ENCODE data around the gene MOB3A.
A peak's percentile ranks its signal among the peaks of the same experiment; 100 is the strongest.

Gene MOB3A

DNA sequence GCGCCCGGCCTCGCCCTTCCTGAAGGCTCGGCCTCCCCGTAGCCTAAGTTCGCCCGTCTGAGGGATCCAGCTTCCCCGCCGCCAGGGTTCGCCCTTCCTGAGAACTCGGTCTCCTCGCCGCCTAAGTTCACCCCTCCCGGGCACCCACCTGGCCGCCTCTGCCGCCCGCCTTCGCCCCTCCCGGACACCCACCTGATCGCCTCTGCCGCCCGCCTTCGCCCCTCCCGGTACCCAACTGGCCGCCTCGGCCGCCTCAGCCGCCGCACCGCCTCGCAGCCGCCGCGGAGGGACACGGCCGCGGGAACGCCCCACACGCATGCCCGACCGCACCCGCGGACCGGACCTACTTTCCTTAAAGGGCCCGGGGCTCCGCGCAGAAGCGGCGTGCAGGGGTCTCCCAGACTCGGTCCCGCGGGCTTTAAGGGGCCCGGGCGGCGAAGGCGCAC, at the start of gene MOB3A:
TSS of gene MOB3A (minus strand) at position 293 of the 446 bp plus-strand sequence. CDS start 17,766 bp downstream, outside the sequence.
- Histone ChIP-seq H3K9me3 (ENCODE audit: insufficient read depth, low read length) (no peaks in the 10 kb centered on the region), H3K36me3 (ENCODE audit: insufficient read depth, insufficient read length, low read length) (peaks cover 40% of the 10 kb centered on the region), H3K4me3 (ENCODE audit: insufficient read length, low read depth) (peak within 1 kb of the TSS; percentile 62), H3K27me3 (ENCODE audit: insufficient read depth, insufficient read length) (no peaks in the 10 kb centered on the region), H3K9ac (ENCODE audit: insufficient read length, low read depth) (peak within 1 kb of the TSS; percentile 76), H3K4me1 (ENCODE audit: insufficient read depth, insufficient read length) (peaks cover 14% of the 10 kb centered on the region)
- no peak for DNase-seq (ENCODE audit: low read depth, low spot score)
- TF ChIP-seq YY1 (IDR thresholded peaks at IDR 0.05; ENCODE audit: insufficient read depth, insufficient read length) (no peak), SUZ12 (IDR thresholded peaks at IDR 0.05; ENCODE audit: extremely low read depth, insufficient read depth, insufficient read length) (no peak)

DNA sequence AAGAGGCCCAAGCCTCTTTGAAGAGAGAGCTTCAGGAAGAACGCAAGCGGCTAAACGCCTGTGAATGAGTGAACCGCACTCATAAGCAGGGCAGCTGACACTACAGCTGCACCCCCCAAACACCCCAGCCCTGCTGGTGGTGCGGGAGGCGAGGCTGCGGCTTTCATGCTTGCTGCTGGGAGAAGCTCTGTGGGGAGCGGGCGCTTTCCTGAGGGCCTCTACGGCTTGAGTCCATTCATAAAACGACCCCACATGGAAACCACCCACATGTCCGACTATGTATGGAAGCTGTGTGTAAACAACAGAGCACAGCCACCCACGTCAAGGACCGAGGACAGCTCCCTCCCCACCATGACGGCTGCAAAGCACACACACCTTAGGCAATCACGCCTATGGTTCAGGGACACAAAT, 49.7 kb upstream of the MOB3A start:
- Histone ChIP-seq H3K27me3 (ENCODE audit: insufficient read depth, insufficient read length) (no peaks in the 10 kb centered on the region), H3K4me1 (ENCODE audit: insufficient read depth, insufficient read length) (peaks cover 14% of the 10 kb centered on the region), H3K9me3 (ENCODE audit: insufficient read depth, low read length) (no peaks in the 10 kb centered on the region), H3K36me3 (ENCODE audit: insufficient read depth, insufficient read length, low read length) (peaks cover 64% of the 10 kb centered on the region), H3K9ac (ENCODE audit: insufficient read length, low read depth) (no peak overlapping the region), H3K4me3 (ENCODE audit: insufficient read length, low read depth) (no peak overlapping the region)
- TF ChIP-seq SUZ12 (IDR thresholded peaks at IDR 0.05; ENCODE audit: extremely low read depth, insufficient read depth, insufficient read length): no peak
- TF ChIP-seq YY1 (IDR thresholded peaks at IDR 0.05; ENCODE audit: insufficient read depth, insufficient read length): no peak
- TF ChIP-seq ZNF274 (IDR thresholded peaks at IDR 0.05; ENCODE audit: low read depth, low read length): no peak
- no peak for DNase-seq (ENCODE audit: low read depth, low spot score)

DNA sequence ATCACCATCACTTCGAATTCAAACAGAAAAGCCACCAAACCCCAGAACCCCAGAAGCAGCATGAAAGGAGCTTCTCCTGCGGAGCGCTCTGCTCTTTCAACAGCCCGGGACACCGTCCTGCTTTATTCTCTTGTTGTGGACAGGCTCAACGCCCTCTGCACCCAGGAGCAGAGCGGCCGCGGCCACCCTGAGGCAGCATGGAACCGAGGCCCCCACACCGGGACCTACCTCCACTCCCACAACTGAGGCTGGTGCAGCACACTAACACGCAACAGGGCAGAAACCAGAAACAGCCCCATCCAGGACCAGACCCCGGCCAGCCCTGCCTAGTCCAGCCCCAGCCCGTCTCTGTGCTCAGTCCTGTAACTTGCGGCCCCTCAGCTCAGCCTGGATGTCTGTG, 48.1 kb upstream of the MOB3A start:
- Histone ChIP-seq H3K4me1 (ENCODE audit: insufficient read depth, insufficient read length) (peaks cover 13% of the 10 kb centered on the region), H3K4me3 (ENCODE audit: insufficient read length, low read depth) (no peak overlapping the region), H3K9ac (ENCODE audit: insufficient read length, low read depth) (no peak overlapping the region), H3K36me3 (ENCODE audit: insufficient read depth, insufficient read length, low read length) (peaks cover 63% of the 10 kb centered on the region), H3K27me3 (ENCODE audit: insufficient read depth, insufficient read length) (no peaks in the 10 kb centered on the region), H3K9me3 (ENCODE audit: insufficient read depth, low read length) (no peaks in the 10 kb centered on the region)
- TF ChIP-seq YY1 (IDR thresholded peaks at IDR 0.05; ENCODE audit: insufficient read depth, insufficient read length) (no peak), SUZ12 (IDR thresholded peaks at IDR 0.05; ENCODE audit: extremely low read depth, insufficient read depth, insufficient read length) (no peak), ZNF274 (IDR thresholded peaks at IDR 0.05; ENCODE audit: low read depth, low read length) (no peak)
- no peak for DNase-seq (ENCODE audit: low read depth, low spot score)

DNA sequence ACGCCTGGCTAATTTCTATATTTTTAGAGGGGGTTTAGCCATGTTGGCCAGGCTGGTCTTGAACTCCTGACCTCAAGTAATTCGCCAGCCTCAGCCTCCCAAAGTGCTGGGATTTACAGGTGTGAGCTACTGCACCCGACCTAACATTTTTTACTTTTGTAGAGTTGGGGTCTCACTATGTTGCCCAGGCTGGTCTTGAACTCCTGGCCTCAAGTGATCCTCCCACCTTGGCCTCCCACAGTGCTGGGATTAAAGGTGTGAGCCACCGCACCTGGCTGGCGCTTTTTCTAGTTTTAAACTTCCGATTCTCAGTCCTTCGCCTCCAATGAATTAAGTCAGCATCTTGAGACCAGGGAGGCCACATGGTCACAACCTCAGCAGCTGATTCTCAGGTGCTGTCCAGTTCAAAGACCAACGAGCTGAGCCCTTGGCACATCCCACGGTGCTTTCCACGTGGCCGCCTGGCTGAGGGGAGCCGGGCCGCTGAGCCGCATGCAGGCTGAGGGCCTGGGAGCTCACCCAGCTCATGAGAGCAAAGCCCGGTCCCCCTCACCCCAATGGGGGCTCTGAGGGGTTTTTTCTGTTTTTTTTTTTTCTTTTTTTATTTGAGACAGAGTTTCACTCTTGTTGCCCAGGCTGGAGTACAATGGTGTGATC, 46.2 kb upstream of the MOB3A start:
- H3K27me3 ChIP-seq (ENCODE audit: insufficient read depth, insufficient read length): no peaks in the 10 kb centered on the region
- peaks cover 68% of the 10 kb centered on the region for H3K36me3 ChIP-seq (ENCODE audit: insufficient read depth, insufficient read length, low read length)
- DNase-seq (ENCODE audit: low read depth, low spot score): no peak
- no peaks in the 10 kb centered on the region for H3K9me3 ChIP-seq (ENCODE audit: insufficient read depth, low read length)
- no peak overlapping the region for H3K9ac ChIP-seq (ENCODE audit: insufficient read length, low read depth)
- peaks cover 20% of the 10 kb centered on the region for H3K4me1 ChIP-seq (ENCODE audit: insufficient read depth, insufficient read length)
- no peak for TF ChIP-seq ZNF274 (IDR thresholded peaks at IDR 0.05; ENCODE audit: low read depth, low read length)
- TF ChIP-seq SUZ12 (IDR thresholded peaks at IDR 0.05; ENCODE audit: extremely low read depth, insufficient read depth, insufficient read length): no peak
- no peak overlapping the region for H3K4me3 ChIP-seq (ENCODE audit: insufficient read length, low read depth)

DNA sequence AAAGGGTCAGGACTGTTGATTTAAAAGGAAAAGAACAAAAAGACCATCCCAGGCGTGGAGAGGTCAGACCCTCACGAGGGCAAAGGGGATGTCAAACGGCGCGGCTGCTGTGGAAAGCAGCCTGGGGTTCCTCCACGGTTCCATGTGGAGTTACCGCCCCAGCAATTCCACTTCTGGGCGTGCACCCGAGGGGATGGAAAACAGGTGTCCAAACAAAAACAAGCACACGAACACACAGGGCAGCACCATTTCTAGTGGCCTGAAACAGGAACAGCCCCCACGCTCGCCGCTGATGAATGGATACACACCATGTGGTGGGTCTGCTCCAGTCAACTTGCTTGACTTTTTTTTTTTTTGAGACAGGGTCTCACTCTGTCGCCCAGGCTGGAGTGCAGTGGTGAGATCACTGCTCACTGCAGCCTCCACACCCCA, 44.0 kb upstream of the MOB3A start:
- Histone ChIP-seq H3K27me3 (ENCODE audit: insufficient read depth, insufficient read length) (no peaks in the 10 kb centered on the region), H3K4me1 (ENCODE audit: insufficient read depth, insufficient read length) (peaks cover 18% of the 10 kb centered on the region), H3K4me3 (ENCODE audit: insufficient read length, low read depth) (no peak overlapping the region), H3K9ac (ENCODE audit: insufficient read length, low read depth) (peak overlapping the region; percentile 21), H3K36me3 (ENCODE audit: insufficient read depth, insufficient read length, low read length) (peaks cover 69% of the 10 kb centered on the region), H3K9me3 (ENCODE audit: insufficient read depth, low read length) (no peaks in the 10 kb centered on the region)
- TF ChIP-seq SUZ12 (IDR thresholded peaks at IDR 0.05; ENCODE audit: extremely low read depth, insufficient read depth, insufficient read length) (no peak), ZNF274 (IDR thresholded peaks at IDR 0.05; ENCODE audit: low read depth, low read length) (no peak), YY1 (IDR thresholded peaks at IDR 0.05; ENCODE audit: insufficient read depth, insufficient read length) (no peak)
- no peak for DNase-seq (ENCODE audit: low read depth, low spot score)

DNA sequence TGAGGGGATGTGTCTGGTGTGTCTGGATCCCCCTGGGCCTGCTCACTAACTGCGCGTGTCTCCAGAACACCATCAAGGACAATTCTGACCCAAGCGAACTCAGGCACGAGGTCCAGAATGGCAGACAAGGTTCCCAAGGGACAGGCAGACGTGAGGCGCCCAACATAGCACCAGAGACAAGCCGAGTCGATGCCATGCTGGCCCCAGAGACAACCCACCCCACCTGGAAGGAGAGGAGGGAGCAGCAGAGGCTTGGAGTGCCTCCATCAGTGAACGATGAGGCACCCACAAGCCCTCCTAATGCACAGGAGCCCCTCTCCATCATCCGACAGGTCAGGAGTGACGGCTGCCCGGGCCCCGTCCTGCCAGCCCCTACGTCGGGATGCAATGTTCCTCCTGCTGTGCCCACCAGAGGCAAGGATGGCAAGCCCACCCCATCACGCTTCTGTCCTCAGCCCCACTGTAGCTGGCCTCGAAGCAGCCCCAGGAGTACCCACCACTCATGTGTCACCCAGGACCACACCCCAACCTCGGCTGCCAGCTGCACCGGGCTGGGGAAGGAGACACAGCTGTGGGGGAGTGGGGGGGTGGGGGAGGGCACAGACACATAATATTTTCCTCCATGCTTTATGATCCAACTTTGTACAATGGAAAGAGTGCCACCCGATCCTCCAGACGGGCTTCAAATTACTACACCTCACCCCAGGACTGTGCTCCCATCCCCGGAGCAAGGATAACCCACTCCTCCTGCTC, 43.4 kb upstream of the MOB3A start:
- no peak for DNase-seq (ENCODE audit: low read depth, low spot score)
- peaks cover 65% of the 10 kb centered on the region for H3K36me3 ChIP-seq (ENCODE audit: insufficient read depth, insufficient read length, low read length)
- H3K4me1 ChIP-seq (ENCODE audit: insufficient read depth, insufficient read length): peaks cover 18% of the 10 kb centered on the region
- no peaks in the 10 kb centered on the region for H3K9me3 ChIP-seq (ENCODE audit: insufficient read depth, low read length)
- no peak overlapping the region for H3K4me3 ChIP-seq (ENCODE audit: insufficient read length, low read depth)
- no peak overlapping the region for H3K9ac ChIP-seq (ENCODE audit: insufficient read length, low read depth)
- no peaks in the 10 kb centered on the region for H3K27me3 ChIP-seq (ENCODE audit: insufficient read depth, insufficient read length)
- TF ChIP-seq ZNF274 (IDR thresholded peaks at IDR 0.05; ENCODE audit: low read depth, low read length) (no peak), YY1 (IDR thresholded peaks at IDR 0.05; ENCODE audit: insufficient read depth, insufficient read length) (no peak), SUZ12 (IDR thresholded peaks at IDR 0.05; ENCODE audit: extremely low read depth, insufficient read depth, insufficient read length) (no peak)

DNA sequence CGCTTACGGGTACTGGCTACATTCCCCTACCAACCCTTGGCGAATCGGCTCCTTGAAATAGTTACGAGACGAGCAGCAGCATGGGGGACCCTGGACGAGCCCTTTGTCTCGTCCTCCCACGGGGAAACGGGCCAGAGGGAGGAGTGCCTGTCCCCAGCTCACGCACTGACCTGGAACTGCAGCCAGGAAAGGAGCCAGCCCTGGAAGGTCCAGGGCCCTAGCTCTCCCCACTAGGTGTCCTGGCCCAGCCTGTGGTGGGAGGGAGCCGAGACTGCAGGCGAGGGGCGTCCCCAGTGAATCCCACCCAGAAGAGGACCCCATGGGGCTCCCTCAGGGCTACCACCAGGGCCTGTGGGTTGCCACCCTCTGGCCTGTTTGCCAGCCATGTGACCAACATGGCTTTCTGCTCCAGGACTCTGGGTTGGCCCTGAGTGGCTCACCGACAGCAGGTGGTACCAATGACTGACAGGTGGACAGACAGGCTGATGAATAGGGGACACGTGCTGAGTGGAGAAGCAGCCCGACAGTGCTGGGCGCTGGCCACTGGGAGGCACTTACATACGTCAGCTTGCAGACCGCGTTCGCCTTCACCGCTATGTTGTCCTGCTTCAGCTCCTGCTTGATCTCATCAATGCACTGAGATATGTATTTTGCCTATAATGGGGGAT, 42.1 kb upstream of the MOB3A start:
- no peak for TF ChIP-seq SUZ12 (IDR thresholded peaks at IDR 0.05; ENCODE audit: extremely low read depth, insufficient read depth, insufficient read length)
- TF ChIP-seq YY1 (IDR thresholded peaks at IDR 0.05; ENCODE audit: insufficient read depth, insufficient read length): no peak
- no peak for TF ChIP-seq ZNF274 (IDR thresholded peaks at IDR 0.05; ENCODE audit: low read depth, low read length)
- no peak for DNase-seq (ENCODE audit: low read depth, low spot score)

More for the DNA sequence above, 42.1 kb upstream of the MOB3A start:
- Histone ChIP-seq H3K4me1 (ENCODE audit: insufficient read depth, insufficient read length) (peaks cover 14% of the 10 kb centered on the region), H3K27me3 (ENCODE audit: insufficient read depth, insufficient read length) (no peaks in the 10 kb centered on the region), H3K4me3 (ENCODE audit: insufficient read length, low read depth) (no peak overlapping the region), H3K36me3 (ENCODE audit: insufficient read depth, insufficient read length, low read length) (peaks cover 68% of the 10 kb centered on the region), H3K9ac (ENCODE audit: insufficient read length, low read depth) (no peak overlapping the region), H3K9me3 (ENCODE audit: insufficient read depth, low read length) (no peaks in the 10 kb centered on the region)
